HepG2 (cell line): ENCODE measurements around the gene UBXN1. TPM values are rescaled to one million over a fixed set of nuclear protein-coding genes. Genes with fewer than 3 reads are reported as not detected.
A peak's percentile ranks its signal among the peaks of the same experiment; 100 is the strongest.

ENCODE experiments used
- ATAC-seq: fragments of 200-7000 bp; cut with Tn5 transposase; 3 replicates; pipeline ENCODE4 v1.9.1; 2020; ENCODE audit warnings: mild to moderate bottlenecking, moderate library complexity
- BruUV-seq: library from RNA; stranded (reverse); fragments of 400-500 nt; replicated peaks from 2 replicates; lab custom pipeline; 2021; lab: Mats Ljungman, UMichigan
- CTCF ChIA-PET: fragments of 300-600 bp; formaldehyde crosslinking; extraction: SDS; loops from one replicate; lab custom pipeline; 2021; ENCODE audit warnings: low total read pairs, inconsistent platforms, low intra/inter-chr PET ratio; lab: Yijun Ruan, JAX
- POLR2A ChIA-PET: fragments of 350-600 bp; sonication (Branson Sonifier 250); formaldehyde crosslinking; loops from one replicate; lab custom pipeline; 2020; ENCODE audit warnings: antibody characterized with exemption, inconsistent platforms; lab: Yijun Ruan, JAX
- DNase-seq: peaks from one replicate; pipeline ENCODE4 v3.0.0-alpha.2; 2015; ENCODE audit warnings: low spot score
- FAIRE-seq: peaks from 3 replicates; lab custom pipeline; 2011; peaks lifted over from hg19 to GRCh38; lab: Jason Lieb, UNC
- H2AFZ ChIP-seq: one replicate; pipeline ENCODE4 v1.6.1; 2011; ENCODE audit warnings: low read length, inconsistent platforms
- H3K27ac ChIP-seq: fragments of 300-600 bp; 3 replicates; pipeline ENCODE4 v1.8.0; 2011; ENCODE audit warnings: mixed run types, mild to moderate bottlenecking, mixed read lengths, low read length, inconsistent platforms; ENCODE audit not compliant: insufficient read depth; ENCODE audit errors: extremely low read length
- H3K27me3 ChIP-seq, 2 experiments: fragments of 200-600 bp in 1 of 2; 2 replicates in 1 of 2; 3 replicates in 1 of 2; pipeline versions ENCODE4 v1.6.0 to v1.8.0; 2011; ENCODE audit warnings: low read length in 2 of 2, mild to moderate bottlenecking in 2 of 2, moderate library complexity in 2 of 2, inconsistent platforms in 1 of 2; ENCODE audit not compliant: insufficient read depth in 2 of 2, control insufficient read depth in 1 of 2
- H3K36me3 ChIP-seq, 2 experiments: fragments of 200-600 bp in 1 of 2; replicated peaks in 1 of 2; 2 replicates in 1 of 2; 3 replicates in 1 of 2; pipeline versions ENCODE4 v1.5.1 to v1.8.0; 2011; ENCODE audit warnings: low read length in 2 of 2, inconsistent platforms in 1 of 2; ENCODE audit not compliant: insufficient read depth in 2 of 2, control insufficient read depth in 1 of 2
- H3K4me1 ChIP-seq: 2 replicates; pipeline ENCODE4 v1.5.1; 2012; ENCODE audit warnings: low read length, inconsistent platforms; ENCODE audit not compliant: insufficient read depth
- H3K4me2 ChIP-seq: 2 replicates; pipeline ENCODE4 v1.6.0; 2011; ENCODE audit warnings: low read depth, low read length, inconsistent platforms
- H3K4me3 ChIP-seq, 3 experiments: fragments of 200-600 bp in 1 of 3; sonication (generic), shearing (Covaris generic) in 1 of 3; replicated peaks in 1 of 3; 2 replicates each; pipeline ENCODE4 v1.5.1; 2011 to 2016; ENCODE audit warnings: low read length in 3 of 3, inconsistent platforms in 2 of 3, low read depth in 2 of 3, mild to moderate bottlenecking in 2 of 3, control low read depth in 1 of 3, mixed read lengths in 1 of 3; ENCODE audit not compliant: insufficient read depth in 1 of 3
- H3K79me2 ChIP-seq: one replicate; pipeline ENCODE4 v1.6.1; 2011; ENCODE audit warnings: low read length, inconsistent platforms; ENCODE audit not compliant: insufficient read depth
- H3K9ac ChIP-seq: 2 replicates; pipeline ENCODE4 v1.6.0; 2011; ENCODE audit warnings: mild to moderate bottlenecking, low read depth, low read length, inconsistent platforms; ENCODE audit not compliant: insufficient read depth
- H3K9me3 ChIP-seq: 2 replicates; pipeline ENCODE4 v1.5.1; 2012; ENCODE audit warnings: mild to moderate bottlenecking, low read length
- H4K20me1 ChIP-seq: 2 replicates; pipeline ENCODE4 v1.6.0; 2011; ENCODE audit warnings: inconsistent platforms, mild to moderate bottlenecking, low read length, moderate library complexity; ENCODE audit not compliant: insufficient read depth
- CC2D1A ChIP-seq: sonication (generic); formaldehyde crosslinking; IDR thresholded peaks from 2 replicates; pipeline ENCODE4 v1.8.1; 2023; ENCODE audit warnings: mild to moderate bottlenecking, missing genetic modification reagents
- CREBL2 ChIP-seq: sonication (generic); formaldehyde crosslinking; IDR thresholded peaks from 2 replicates; pipeline ENCODE4 v1.8.1; 2023; ENCODE audit warnings: missing genetic modification reagents, mild to moderate bottlenecking, borderline replicate concordance
- GZF1 ChIP-seq: sonication (generic); formaldehyde crosslinking; IDR thresholded peaks from 2 replicates; pipeline ENCODE4 v1.5.1; 2020; ENCODE audit warnings: mild to moderate bottlenecking, missing genetic modification reagents
- HES4 ChIP-seq: sonication (generic); formaldehyde crosslinking; IDR thresholded peaks from 2 replicates; pipeline ENCODE4 v1.9.0; 2021; ENCODE audit warnings: mild to moderate bottlenecking, missing genetic modification reagents, borderline replicate concordance
- JUND ChIP-seq: sonication (generic); formaldehyde crosslinking; IDR thresholded peaks from 2 replicates; pipeline ENCODE4 v1.8.0; 2022; ENCODE audit warnings: mild to moderate bottlenecking, missing genetic modification reagents
- PHF21A ChIP-seq: sonication (generic); formaldehyde crosslinking; IDR thresholded peaks from 2 replicates; pipeline ENCODE4 v1.5.0; 2020; ENCODE audit warnings: mild to moderate bottlenecking, missing genetic modification reagents
- PHF8 ChIP-seq: sonication (generic); formaldehyde crosslinking; IDR thresholded peaks from 2 replicates; pipeline ENCODE4 v1.5.0; 2020; ENCODE audit warnings: missing genetic modification reagents
- SMAD9 ChIP-seq: sonication (generic); formaldehyde crosslinking; IDR thresholded peaks from 2 replicates; pipeline ENCODE4 v1.5.1; 2020; ENCODE audit warnings: mild to moderate bottlenecking, missing genetic modification reagents
- SNAI1 ChIP-seq: sonication (generic); formaldehyde crosslinking; IDR thresholded peaks from 2 replicates; pipeline ENCODE4 v1.5.0; 2020; ENCODE audit warnings: mild to moderate bottlenecking, missing genetic modification reagents, borderline replicate concordance
- SP1 ChIP-seq, 2 experiments: fragments of 450-650 bp in 1 of 2; sonication (generic) in 1 of 2; formaldehyde crosslinking in 1 of 2; IDR thresholded peaks; 2 replicates each; pipeline versions ENCODE4 v1.4.0 to v1.6.1; 2016 to 2020; ENCODE audit warnings: missing genetic modification reagents in 1 of 2
- XBP1 ChIP-seq: sonication (generic); formaldehyde crosslinking; IDR thresholded peaks from 2 replicates; pipeline ENCODE4 v1.5.0; 2020; ENCODE audit warnings: missing genetic modification reagents
- ZBED4 ChIP-seq: sonication (generic); formaldehyde crosslinking; IDR thresholded peaks from 2 replicates; pipeline ENCODE4 v1.4.0; 2020; ENCODE audit warnings: missing genetic modification reagents, borderline replicate concordance
- ZNF280D ChIP-seq: sonication (generic); formaldehyde crosslinking; IDR thresholded peaks from 2 replicates; pipeline ENCODE4 v1.5.1; 2020; ENCODE audit warnings: mild to moderate bottlenecking, missing genetic modification reagents
- ZNF556 ChIP-seq: sonication (generic); formaldehyde crosslinking; IDR thresholded peaks from 2 replicates; pipeline ENCODE4 v1.4.0; 2020; ENCODE audit warnings: mild to moderate bottlenecking, missing genetic modification reagents, borderline replicate concordance
- WGBS: methylation state at CpG from one replicate; pipeline ENCODE4 v1.1.6; 2017; ENCODE audit warnings: low lambda C conversion rate; 5-methylcytosine and 5-hydroxymethylcytosine counted together
- in situ Hi-C: cut with HindIII; loops from 2 replicates; pipeline ENCODE4 v1.10.0; 2017; ENCODE audit warnings: low pct_unique_long_range_greater_than_20kb; ENCODE audit not compliant: extremely low pct_ligation_motif_present
- intact Hi-C: fragments of 100-400 bp; cut with micrococcal nuclease; formaldehyde crosslinking; loops from one replicate; pipeline ENCODE4 v1.10.0; 2022; ENCODE audit not compliant: unreplicated experiment
- polyA plus RNA-seq, 8 experiments: library from polyadenylated mRNA; depleted of rRNA in 3 of 8; stranded (reverse) in 7 of 8; unstranded in 1 of 8; fragments of >200 nt; fragmentation: Illumina TruSeq in 4 of 8; extraction: Trizol in 4 of 8; gene quantifications; 2 replicates each; pipeline versions ENCODE4 v1.2.1 to v1.2.3, GENCODE V29; 2011 to 2016; ENCODE audit warnings: low read depth in 4 of 8, missing spikeins in 1 of 8, mixed read lengths in 1 of 8; ENCODE audit not compliant: insufficient read depth in 1 of 8
- total RNA-seq, 5 experiments: library from RNA; depleted of rRNA; stranded (reverse); fragments of >200 nt; fragmentation: Illumina TruSeq; extraction: Trizol; gene quantifications; 2 replicates each; pipeline ENCODE4 v1.2.3, GENCODE V29; 2016; ENCODE audit warnings: low read depth in 1 of 5

Gene UBXN1
- total and polyA plus RNA-seq, 2 of the 13 experiments (the other 11 are each of a cell fraction or from before 2014, with no cell fraction given) = 47.5 to 52.4 TPM

- no peak for TF ChIP-seq ZBED4
Measured at GRCh38 chr11:62671608-62672389, 7.1 kb downstream of the UBXN1 start, which contains the start of the genes LBHD1 and UQCC3 (continued).

GRCh38 chr11:62671236-62671607 is 7.7 kb downstream of the UBXN1 start:
- ChIA-PET POLR2A (interaction anchor here (0.9 to 6.6 kb wide), 30 partner anchors 8 to 247 kb away, joined by 3 to 53 read pairs (median 6); partner anchors contain the start of genes AHNAK, B3GAT3, EEF1G and GANAB), CTCF (no interaction called here)
- intact Hi-C loops (no loop called here), in situ Hi-C loops (no loop called here)
- DNase-seq = no peak
- Histone ChIP-seq H3K27ac (peak overlapping the region; percentile 90), H3K4me2 (peak overlapping the region; percentile 76), H3K9me3 (no peaks in the 10 kb centered on the region), H3K79me2 (peaks cover 37% of the 10 kb centered on the region), H3K9ac (peak overlapping the region; percentile 96), H3K4me1 (peaks cover 65% of the 10 kb centered on the region), H4K20me1 (no peaks in the 10 kb centered on the region; the same call in none of the 2 replicates), H3K4me3 (peak overlapping the region; percentile 76 to 98 (median 91)), H3K27me3 (no peaks in the 10 kb centered on the region; a peak in 1 of 5 replicates), H2AFZ (peak overlapping the region; percentile 80), H3K36me3 (peaks cover 0 to 15% of the 10 kb centered on the region in 2 experiments; a peak in 2 of 5 replicates)
- peak; percentile 22 for ATAC-seq
- peak; percentile 62 for FAIRE-seq
- WGBS = 4% methylated on average over 15 of the region's 17 CpGs
- BruUV-seq = TSS peak; percentile 61
- 0 out of 2 replicates have a peak, but pooled peaks have one; percentile 68 for TF ChIP-seq CC2D1A (CRISPR knock-in tag)
- 0 out of 2 replicates have a peak, but pooled peaks have one; percentile 2 for TF ChIP-seq ZNF556 (CRISPR knock-in tag)
- TF ChIP-seq HES4 (CRISPR knock-in tag) = no peak
- TF ChIP-seq PHF8 = no peak
- TF ChIP-seq GZF1 (CRISPR knock-in tag) = 0 out of 2 replicates have a peak, but pooled peaks have one; percentile 19
- 0 out of 2 replicates have a peak, but pooled peaks have one; percentile 19 for TF ChIP-seq SNAI1
- TF ChIP-seq XBP1 (CRISPR knock-in tag) = no peak
- 0 out of 2 replicates have a peak, but pooled peaks have one; percentile 69 for TF ChIP-seq PHF21A
- peak; percentile 33; the same call in 1 of the 2 replicates for TF ChIP-seq ZNF280D (CRISPR knock-in tag)
- TF ChIP-seq CREBL2 = no peak
- TF ChIP-seq JUND (CRISPR knock-in tag) = 0 out of 2 replicates have a peak, but pooled peaks have one; percentile 27
- TF ChIP-seq SMAD9 = 0 out of 2 replicates have a peak, but pooled peaks have one; percentile 7
- no peak for TF ChIP-seq SP1 (IDR thresholded peaks at IDR 0.05)
- TF ChIP-seq SP1 (CRISPR knock-in tag; IDR thresholded peaks at IDR 0.05) = 0 out of 2 replicates have a peak, but pooled peaks have one; percentile 3
